DND-41 (cell line): ENCODE measurements around the gene DBF4.

ENCODE experiments used
- ATAC-seq: fragments of 200-7000 bp; cut with Tn5 transposase; 3 replicates; pipeline ENCODE4 v1.9.1; 2021; ENCODE audit warnings: low read depth; ENCODE audit not compliant: insufficient read depth
- DNase-seq: peaks from one replicate; pipeline ENCODE4 v3.0.0-alpha.2; 2020
- H2AFZ ChIP-seq: 2 replicates; pipeline ENCODE4 v1.6.0; 2012; ENCODE audit warnings: low read depth, low read length
- H3K27ac ChIP-seq: 2 replicates; pipeline ENCODE4 v1.5.1; 2012; ENCODE audit warnings: low read length, inconsistent platforms
- H3K27me3 ChIP-seq: fragments of 200-600 bp; sonication (generic); 2 replicates; pipeline ENCODE4 v1.6.0; 2012; ENCODE audit warnings: low read length, mild to moderate bottlenecking, inconsistent platforms; ENCODE audit not compliant: insufficient read depth, poor library complexity
- H3K36me3 ChIP-seq: 2 replicates; pipeline ENCODE4 v1.5.1; 2012; ENCODE audit warnings: low read length, inconsistent platforms; ENCODE audit not compliant: insufficient read depth
- H3K4me1 ChIP-seq: 2 replicates; pipeline ENCODE4 v1.5.1; 2012; ENCODE audit warnings: mild to moderate bottlenecking, low read length; ENCODE audit not compliant: insufficient read depth
- H3K4me2 ChIP-seq: 2 replicates; pipeline ENCODE4 v1.6.0; 2012; ENCODE audit warnings: mild to moderate bottlenecking, moderate library complexity, low read length, inconsistent platforms; ENCODE audit not compliant: insufficient read depth
- H3K4me3 ChIP-seq, 2 experiments: fragments of 200-600 bp in 1 of 2; shearing (Covaris generic) in 1 of 2; 2 replicates each; pipeline ENCODE4 v1.5.1; 2012 to 2016; ENCODE audit warnings: inconsistent platforms in 2 of 2, low read length in 2 of 2, mild to moderate bottlenecking in 2 of 2, low read depth in 1 of 2, moderate library complexity in 1 of 2
- H3K79me2 ChIP-seq: 2 replicates; pipeline ENCODE4 v1.6.0; 2012; ENCODE audit warnings: low read length, inconsistent platforms; ENCODE audit not compliant: insufficient read depth
- H3K9ac ChIP-seq: 2 replicates; pipeline ENCODE4 v1.6.0; 2012; ENCODE audit warnings: low read depth, mild to moderate bottlenecking, inconsistent platforms, low read length, moderate library complexity
- H3K9me3 ChIP-seq: 2 replicates; pipeline ENCODE4 v1.5.1; 2012; ENCODE audit warnings: low read length, moderate library complexity, mild to moderate bottlenecking, inconsistent platforms; ENCODE audit not compliant: insufficient read depth, severe bottlenecking
- H4K20me1 ChIP-seq: 2 replicates; pipeline ENCODE4 v1.6.0; 2012; ENCODE audit warnings: low read length; ENCODE audit not compliant: insufficient read depth
- EZH2 ChIP-seq: IDR thresholded peaks from 3 replicates; pipeline ENCODE4 v1.6.1; 2012; ENCODE audit warnings: borderline replicate concordance, low read depth, mild to moderate bottlenecking, moderate library complexity, low read length, inconsistent platforms; ENCODE audit not compliant: severe bottlenecking
- TF ChIP-seq, protein P1 (sequence below): IDR thresholded peaks from 2 replicates; pipeline ENCODE4 v1.5.1; 2012; ENCODE audit warnings: borderline replicate concordance, low read length, moderate library complexity, mild to moderate bottlenecking; ENCODE audit not compliant: poor library complexity, severe bottlenecking; ENCODE audit errors: extremely low read depth

Gene DBF4

DNA sequence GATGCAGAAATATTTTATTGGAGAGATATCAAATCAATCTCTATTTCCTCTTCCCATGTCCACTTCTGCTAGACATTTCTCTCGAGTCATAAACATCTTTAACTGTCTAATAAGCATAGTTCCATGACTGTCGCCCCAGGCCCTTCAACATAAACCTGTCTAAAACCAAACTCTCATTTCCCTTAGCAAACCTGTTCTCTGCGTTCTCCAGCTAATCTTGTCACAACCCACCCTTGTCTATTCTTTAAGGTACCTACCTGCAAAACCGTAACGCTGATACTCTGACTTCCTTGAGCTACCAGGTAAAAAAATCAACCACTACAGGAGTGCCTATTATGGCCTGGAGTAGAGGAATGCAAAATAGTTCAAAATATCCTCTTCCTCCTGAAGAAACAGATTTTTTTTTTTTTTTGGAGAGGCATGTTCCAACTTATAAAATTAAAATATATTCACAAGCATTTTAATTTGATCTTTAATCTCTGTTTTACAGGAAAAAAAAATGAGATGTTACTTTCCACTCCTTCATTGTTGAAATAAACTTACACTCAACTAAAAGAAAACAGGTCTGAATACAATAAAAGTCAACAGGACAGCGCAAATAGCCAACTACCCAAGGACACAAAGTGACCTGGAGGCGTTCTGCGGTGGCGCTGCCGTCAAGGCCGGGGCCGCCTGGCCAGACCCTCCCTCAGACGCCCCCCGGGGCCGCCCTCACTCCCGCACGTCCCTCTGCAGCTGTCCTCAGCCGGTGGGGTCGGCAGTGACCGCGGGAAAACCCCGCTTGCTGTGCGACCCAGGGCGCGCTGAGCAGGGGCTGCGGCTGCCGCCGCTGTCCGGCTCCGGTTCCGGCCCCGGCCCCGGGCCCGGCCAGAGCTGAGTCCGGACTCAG, 898 bp upstream of the DBF4 start:
- peak; percentile 10 for ATAC-seq
- no peak for DNase-seq
- H3K9me3 ChIP-seq = peaks cover 27% of the 10 kb centered on the region
- peak overlapping the region; percentile 91 for H2AFZ ChIP-seq
- peaks cover 45% of the 10 kb centered on the region for H3K4me1 ChIP-seq
- H3K79me2 ChIP-seq = peaks cover 99% of the 10 kb centered on the region
- peak overlapping the region; percentile 86 to 95 for H3K4me3 ChIP-seq
- peak overlapping the region; percentile 97 for H3K9ac ChIP-seq
- H3K4me2 ChIP-seq = peak overlapping the region; percentile 94
- H3K27ac ChIP-seq = peak overlapping the region; percentile 86
- H3K27me3 ChIP-seq = no peaks in the 10 kb centered on the region
- TF ChIP-seq, protein P1, sequence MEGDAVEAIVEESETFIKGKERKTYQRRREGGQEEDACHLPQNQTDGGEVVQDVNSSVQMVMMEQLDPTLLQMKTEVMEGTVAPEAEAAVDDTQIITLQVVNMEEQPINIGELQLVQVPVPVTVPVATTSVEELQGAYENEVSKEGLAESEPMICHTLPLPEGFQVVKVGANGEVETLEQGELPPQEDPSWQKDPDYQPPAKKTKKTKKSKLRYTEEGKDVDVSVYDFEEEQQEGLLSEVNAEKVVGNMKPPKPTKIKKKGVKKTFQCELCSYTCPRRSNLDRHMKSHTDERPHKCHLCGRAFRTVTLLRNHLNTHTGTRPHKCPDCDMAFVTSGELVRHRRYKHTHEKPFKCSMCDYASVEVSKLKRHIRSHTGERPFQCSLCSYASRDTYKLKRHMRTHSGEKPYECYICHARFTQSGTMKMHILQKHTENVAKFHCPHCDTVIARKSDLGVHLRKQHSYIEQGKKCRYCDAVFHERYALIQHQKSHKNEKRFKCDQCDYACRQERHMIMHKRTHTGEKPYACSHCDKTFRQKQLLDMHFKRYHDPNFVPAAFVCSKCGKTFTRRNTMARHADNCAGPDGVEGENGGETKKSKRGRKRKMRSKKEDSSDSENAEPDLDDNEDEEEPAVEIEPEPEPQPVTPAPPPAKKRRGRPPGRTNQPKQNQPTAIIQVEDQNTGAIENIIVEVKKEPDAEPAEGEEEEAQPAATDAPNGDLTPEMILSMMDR = no peak
- no peak for TF ChIP-seq EZH2
- peaks cover 20% of the 10 kb centered on the region; the same call in 1 of the 2 replicates for H4K20me1 ChIP-seq
- H3K36me3 ChIP-seq = peaks cover 56% of the 10 kb centered on the region

DNA sequence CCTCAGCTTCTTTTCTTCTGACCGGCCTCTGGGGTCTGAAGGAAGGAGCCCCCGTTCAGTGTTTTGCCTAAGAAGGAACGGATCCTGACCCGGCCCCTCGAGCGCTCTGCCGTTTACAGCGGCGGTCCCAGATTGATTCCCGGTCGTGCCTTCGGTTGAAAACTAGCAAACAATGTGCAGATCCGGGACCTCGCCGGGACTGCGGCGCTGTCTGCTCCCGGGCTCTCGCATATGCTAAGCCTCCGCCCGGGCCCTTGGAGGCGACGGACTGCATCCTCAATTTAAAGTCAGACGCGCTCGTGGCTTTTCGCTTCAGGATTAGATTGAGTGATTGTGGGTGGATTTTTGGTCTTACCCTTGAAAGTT, 559 bp downstream of the DBF4 start:
- peak overlapping the region; percentile 94 for H3K4me2 ChIP-seq
- peak overlapping the region; percentile 97 for H3K9ac ChIP-seq
- peaks cover 56% of the 10 kb centered on the region for H3K36me3 ChIP-seq
- peaks cover 12% of the 10 kb centered on the region for H3K9me3 ChIP-seq
- peaks cover 57% of the 10 kb centered on the region for H3K4me1 ChIP-seq
- peaks cover 99% of the 10 kb centered on the region for H3K79me2 ChIP-seq
- peak; percentile 68 for DNase-seq
- peak overlapping the region; percentile 96 for H3K27ac ChIP-seq
- no peak for TF ChIP-seq EZH2
- TF ChIP-seq, protein P1 = no peak
- peak; percentile 42 for ATAC-seq
- peaks cover 25% of the 10 kb centered on the region; the same call in 1 of the 2 replicates for H4K20me1 ChIP-seq
- no peaks in the 10 kb centered on the region for H3K27me3 ChIP-seq
- peak overlapping the region; percentile 86 to 95 for H3K4me3 ChIP-seq
- H2AFZ ChIP-seq = peak overlapping the region; percentile 88

DNA sequence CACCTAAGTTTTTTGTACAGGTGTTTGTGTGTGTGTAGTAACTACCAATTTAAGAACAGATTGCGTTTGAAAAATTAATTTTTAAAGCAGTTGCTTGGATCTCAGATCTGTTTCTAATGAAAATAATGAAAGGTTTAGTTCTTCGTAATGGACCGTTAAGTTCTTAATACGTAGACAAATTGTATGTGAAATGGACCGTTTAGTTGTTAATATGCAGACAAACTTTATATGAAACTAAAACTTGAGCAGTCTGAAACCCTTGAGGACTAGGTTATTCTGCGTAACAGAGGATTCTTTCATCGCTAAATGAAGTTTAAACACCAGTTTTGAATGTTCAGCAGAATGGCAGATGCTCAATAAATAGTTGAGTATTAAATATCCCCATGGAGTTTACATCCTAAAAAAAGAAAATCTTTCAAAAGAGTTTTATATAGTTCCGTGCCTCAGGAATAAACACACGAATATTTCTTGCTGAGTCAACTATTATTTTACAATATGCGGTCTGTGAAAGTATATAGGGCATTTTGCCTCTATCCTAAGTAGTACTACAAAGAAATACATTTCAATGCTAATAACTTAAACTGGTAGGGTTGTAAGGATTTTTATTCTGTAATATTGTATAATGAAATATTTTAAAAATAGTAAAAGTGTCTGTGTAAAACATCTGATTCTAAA, 1.2 kb downstream of the DBF4 start:
- Histone ChIP-seq H3K27ac (peak overlapping the region; percentile 96), H2AFZ (peak overlapping the region; percentile 88), H3K9ac (peak overlapping the region; percentile 97), H3K36me3 (peaks cover 57% of the 10 kb centered on the region), H3K27me3 (no peaks in the 10 kb centered on the region), H3K79me2 (peaks cover 99% of the 10 kb centered on the region), H4K20me1 (peaks cover 25% of the 10 kb centered on the region; the same call in 1 of the 2 replicates), H3K4me2 (peak overlapping the region; percentile 94), H3K9me3 (peaks cover 6% of the 10 kb centered on the region), H3K4me1 (peaks cover 57% of the 10 kb centered on the region), H3K4me3 (peak overlapping the region; percentile 86 to 95)
- DNase-seq (no peak), ATAC-seq (no peak)
- TF ChIP-seq, protein P1 = no peak
- no peak for TF ChIP-seq EZH2
